Measurements from ENCODE around the gene BCR. TPM values are rescaled to one million over a fixed set of nuclear protein-coding genes. Genes with fewer than 3 reads are reported as not detected.
A peak's percentile ranks its signal among the peaks of the same experiment; 100 is the strongest.

The BCR gene
- total and polyA plus RNA-seq, 2 donors (not counting 1 experiment from before 2014, with no cell fraction given), result 30.2 to 46.4 TPM

- Histone ChIP-seq H3K9me3 (ENCODE audit: control extremely low read depth in 1 of 3, control insufficient read depth in 2 of 3, insufficient read depth in 1 of 3, low read length in 2 of 3) (peaks cover 0 to 18% (median 10%) of the 10 kb centered on the region in 3 donors), H2AFZ (ENCODE audit: insufficient read depth, low read depth, low read length, poor library complexity, severe bottlenecking) (peak overlapping the region; percentile 50), H3K79me2 (ENCODE audit: control insufficient read depth, insufficient read depth, low read length) (peaks cover 37% of the 10 kb centered on the region), H3K4me2 (replicated peaks; ENCODE audit: low read depth, low read length, poor library complexity, severe bottlenecking) (peak overlapping the region; percentile 78), H3K27me3 (replicated peaks in 1 of 4; ENCODE audit: control extremely low read depth in 1 of 4, control insufficient read depth in 3 of 4, insufficient read depth in 4 of 4, low read length in 3 of 4) (peaks cover 0 to 11% (median 3%) of the 10 kb centered on the region in 4 experiments), H3K9ac (ENCODE audit: low read length) (peak overlapping the region; percentile 55), H3K4me1 (ENCODE audit: control insufficient read depth in 2 of 2, insufficient read depth in 2 of 2, low read length in 2 of 2) (peaks cover 51 to 68% of the 10 kb centered on the region in 2 donors), H4K20me1 (ENCODE audit: control insufficient read depth, insufficient read depth, low read length, poor library complexity, severe bottlenecking) (peaks cover 34% of the 10 kb centered on the region), H3K4me3 (ENCODE audit: control extremely low read depth in 1 of 5, extremely low read depth in 1 of 5, insufficient read depth in 1 of 5, low read depth in 2 of 5, low read length in 4 of 5) (peak overlapping the region in 4 of 5 experiments; percentile 29 to 56 (median 47)), H3K36me3 (replicated peaks in 1 of 2; ENCODE audit: control extremely low read depth in 1 of 2, control insufficient read depth in 1 of 2, extremely low read depth in 1 of 2, insufficient read depth in 2 of 2, low read length in 1 of 2) (no peaks in the 10 kb centered on the region), H3K27ac (ENCODE audit: low read length in 2 of 2) (peak overlapping the region in 1 of 2 donors; percentile 29)
- no peak for ATAC-seq (ENCODE audit: low read depth)
- peak; percentile 47 for DNase-seq
- CTCF ChIA-PET, result interaction anchor here (1.1 to 16.5 kb wide), 8 partner anchors 17 to 206 kb away, joined by 3 to 494 read pairs (median 7); no protein-coding TSS in a partner anchor
- 51% methylated on average over 24 of the region's 25 CpGs for WGBS (ENCODE audit: insufficient coverage)
- intact Hi-C loops (cut with micrococcal nuclease), result loop anchor here (2.0 to 5.0 kb wide), 3 partner anchors 32 to 208 kb away; partner anchors contain the start of gene RAB36
- Mint-ChIP-seq H3K4me1 (peaks cover 49% of the 10 kb centered on the region), H3K27ac (peak overlapping the region; percentile 79), H3K9me3 (ENCODE audit: insufficient read depth) (no peaks in the 10 kb centered on the region), H3K4me3 (peak overlapping the region; percentile 83), H3K27me3 (peaks cover 7% of the 10 kb centered on the region)
- POLR2A ChIA-PET, result interaction anchor here (2.4 kb wide), 1 partner anchor 41 kb away, joined by 7 read pairs; no protein-coding TSS in a partner anchor
- TF ChIP-seq EZH2 (IDR thresholded peaks at IDR 0.05; ENCODE audit: borderline replicate concordance, insufficient read depth, low read depth, low read length, poor library complexity, severe bottlenecking), result no peak
- TF ChIP-seq, protein P1, sequence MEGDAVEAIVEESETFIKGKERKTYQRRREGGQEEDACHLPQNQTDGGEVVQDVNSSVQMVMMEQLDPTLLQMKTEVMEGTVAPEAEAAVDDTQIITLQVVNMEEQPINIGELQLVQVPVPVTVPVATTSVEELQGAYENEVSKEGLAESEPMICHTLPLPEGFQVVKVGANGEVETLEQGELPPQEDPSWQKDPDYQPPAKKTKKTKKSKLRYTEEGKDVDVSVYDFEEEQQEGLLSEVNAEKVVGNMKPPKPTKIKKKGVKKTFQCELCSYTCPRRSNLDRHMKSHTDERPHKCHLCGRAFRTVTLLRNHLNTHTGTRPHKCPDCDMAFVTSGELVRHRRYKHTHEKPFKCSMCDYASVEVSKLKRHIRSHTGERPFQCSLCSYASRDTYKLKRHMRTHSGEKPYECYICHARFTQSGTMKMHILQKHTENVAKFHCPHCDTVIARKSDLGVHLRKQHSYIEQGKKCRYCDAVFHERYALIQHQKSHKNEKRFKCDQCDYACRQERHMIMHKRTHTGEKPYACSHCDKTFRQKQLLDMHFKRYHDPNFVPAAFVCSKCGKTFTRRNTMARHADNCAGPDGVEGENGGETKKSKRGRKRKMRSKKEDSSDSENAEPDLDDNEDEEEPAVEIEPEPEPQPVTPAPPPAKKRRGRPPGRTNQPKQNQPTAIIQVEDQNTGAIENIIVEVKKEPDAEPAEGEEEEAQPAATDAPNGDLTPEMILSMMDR (IDR thresholded peaks at IDR 0.05), result no peak
Measured at GRCh38 chr22:23179381-23180299, 669 bp upstream of the BCR start.

Data from B cell (primary cell).